ENCODE results near the gene DNAJC21.
A peak's percentile ranks its signal among the peaks of the same experiment; 100 is the strongest.
"Not testable (repeated sequence)": the region's sequence is repeated elsewhere in the genome, so short reads cannot be mapped to it uniquely, and the experiment has no call there.

DNAJC21 gene

DNA sequence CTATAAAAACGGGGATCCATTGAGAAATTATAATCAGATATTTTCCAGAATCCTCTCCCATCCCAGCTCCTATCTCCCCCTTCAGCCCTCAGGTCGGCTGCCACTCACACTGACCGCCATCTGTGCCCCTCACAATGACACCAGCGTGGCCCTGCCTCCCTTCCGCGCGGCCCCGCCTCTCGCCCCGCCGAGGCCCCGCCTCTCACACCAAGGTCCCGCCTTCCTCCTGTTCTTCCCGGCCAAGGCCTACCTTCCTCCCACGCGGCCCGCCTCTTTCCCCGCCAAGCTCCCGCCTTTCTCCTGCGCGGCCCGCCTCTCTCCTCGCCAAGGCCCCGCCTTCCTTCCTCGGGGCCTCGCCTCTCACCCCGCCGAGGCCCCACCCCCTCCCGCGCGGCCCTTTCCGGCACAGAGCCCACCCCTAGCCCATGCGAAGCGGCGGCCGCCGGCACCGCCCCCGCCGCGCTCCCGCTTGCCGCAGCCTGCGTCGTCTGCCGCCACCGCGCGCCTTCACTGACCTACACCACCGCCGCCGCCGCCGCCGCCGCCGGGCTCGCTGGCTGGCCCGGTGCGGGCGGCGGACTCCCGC, at the start of gene DNAJC21:
TSS of gene DNAJC21 (plus strand) at position 426 of the 586 bp plus-strand sequence. CDS start 261 bp downstream, outside the sequence.
- peak; percentile 99 for DNase-seq (ENCODE audit: low spot score)

- no peak for DNase-seq (ENCODE audit: low spot score)
Observed at GRCh38 chr5:34881246-34881645, 48.1 kb upstream of the DNAJC21 start.

DNA sequence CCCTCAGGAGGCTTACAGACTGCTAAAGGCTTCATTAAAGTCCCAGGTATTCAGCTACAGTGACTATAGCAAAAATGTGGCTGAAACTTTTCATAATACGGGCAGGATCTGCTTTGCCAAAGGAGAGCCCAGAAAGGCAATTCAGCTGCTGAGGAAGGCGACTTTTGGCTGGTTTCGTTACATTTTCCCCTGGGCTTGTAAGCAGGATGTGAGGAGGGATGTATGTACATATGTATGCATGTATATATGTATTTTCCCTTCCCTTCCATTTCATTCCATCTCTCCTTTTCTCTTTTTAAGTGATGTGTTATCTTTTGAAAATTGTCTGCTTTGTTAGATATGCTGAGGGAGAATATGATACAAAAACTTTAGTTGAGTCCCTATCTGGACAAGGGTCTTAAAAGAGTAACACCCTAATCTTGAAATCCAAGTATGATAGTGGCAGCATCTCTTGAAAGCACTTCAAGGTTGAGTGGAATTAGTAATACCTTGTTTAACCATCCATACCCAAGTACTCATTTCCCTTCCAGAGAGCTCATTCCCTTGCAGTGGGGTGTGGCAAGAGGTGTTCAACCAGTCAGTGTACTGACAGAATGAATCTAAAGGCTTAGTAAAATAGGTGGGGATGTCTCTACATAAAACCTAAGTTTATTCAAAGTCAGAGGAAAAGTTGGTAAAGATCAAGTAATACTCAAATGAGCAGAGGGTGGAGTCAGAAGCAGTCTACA, 42.8 kb upstream of the DNAJC21 start:
- no peak for DNase-seq (ENCODE audit: low spot score)

DNA sequence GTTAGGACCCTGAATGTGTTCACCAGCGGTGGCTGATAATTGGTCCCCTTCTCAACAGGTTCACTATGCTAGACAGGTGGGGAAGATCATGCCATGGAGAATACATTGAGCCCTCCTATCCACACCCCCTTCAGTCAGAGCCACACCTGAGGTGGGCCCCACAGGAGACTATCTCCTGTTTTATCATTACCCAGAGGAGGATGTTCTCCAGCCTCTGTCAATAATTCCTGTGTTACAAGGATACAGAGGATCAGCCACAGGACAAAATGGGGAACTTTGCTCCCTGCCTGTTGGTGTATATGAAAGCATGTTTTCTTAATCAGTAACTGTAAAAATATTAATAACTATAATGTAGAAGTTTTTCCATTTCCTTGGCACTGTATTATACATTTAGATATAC, 40.0 kb upstream of the DNAJC21 start:
- DNase-seq (ENCODE audit: low spot score) = no peak

- peak; percentile 81 for DNase-seq (ENCODE audit: low spot score)
Observed at GRCh38 chr5:34891981-34892380, 37.4 kb upstream of the DNAJC21 start.

DNA sequence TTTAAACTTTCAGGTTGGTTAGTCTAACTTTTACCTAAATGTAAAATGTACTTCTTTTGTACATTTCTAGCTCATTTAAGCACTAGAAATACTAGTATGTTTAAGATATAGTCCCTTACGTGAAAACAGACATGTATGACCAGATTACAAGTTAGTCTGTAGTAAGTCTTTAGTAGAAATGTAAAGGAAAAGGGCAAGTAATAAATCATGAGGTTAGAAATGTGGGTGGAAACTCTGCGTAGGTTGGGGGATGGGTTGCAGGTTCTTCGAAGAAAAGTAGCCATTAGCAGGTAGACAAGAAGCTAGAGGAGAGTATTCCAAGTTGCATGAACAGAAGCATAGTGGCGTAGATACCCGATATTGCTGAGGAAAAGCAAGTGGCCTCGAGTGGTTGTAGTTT, 36.9 kb upstream of the DNAJC21 start:
- no peak for DNase-seq (ENCODE audit: low spot score)

DNA sequence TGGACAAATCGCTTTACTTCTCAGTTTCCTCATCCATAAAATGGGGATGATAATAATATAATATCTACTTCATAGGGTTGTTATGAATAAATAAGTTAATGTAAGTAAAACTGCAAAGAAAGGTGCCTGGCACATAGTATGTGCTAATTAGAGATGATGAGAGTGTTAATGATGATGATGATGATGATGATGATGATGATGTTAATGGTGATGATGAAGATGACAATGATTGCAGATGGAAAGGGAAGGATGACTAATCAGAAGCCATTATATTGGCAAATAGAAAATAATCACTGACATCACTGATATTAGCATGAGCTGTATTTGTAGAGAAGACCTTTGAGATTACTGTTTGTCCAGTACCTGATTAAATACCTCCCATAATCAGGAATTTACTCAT, 34.6 kb upstream of the DNAJC21 start:
- DNase-seq (ENCODE audit: low spot score) = no peak

GRCh38 chr5:34895641-34896419, 33.5 kb upstream of the DNAJC21 start:
- DNase-seq (ENCODE audit: low spot score) = no peak

- no peak for DNase-seq (ENCODE audit: low spot score)
Observed at GRCh38 chr5:34897646-34898045, 31.7 kb upstream of the DNAJC21 start.

GRCh38 chr5:34898258-34898895, 31.0 kb upstream of the DNAJC21 start:
- peak; percentile 72 for DNase-seq (ENCODE audit: low spot score)

DNA sequence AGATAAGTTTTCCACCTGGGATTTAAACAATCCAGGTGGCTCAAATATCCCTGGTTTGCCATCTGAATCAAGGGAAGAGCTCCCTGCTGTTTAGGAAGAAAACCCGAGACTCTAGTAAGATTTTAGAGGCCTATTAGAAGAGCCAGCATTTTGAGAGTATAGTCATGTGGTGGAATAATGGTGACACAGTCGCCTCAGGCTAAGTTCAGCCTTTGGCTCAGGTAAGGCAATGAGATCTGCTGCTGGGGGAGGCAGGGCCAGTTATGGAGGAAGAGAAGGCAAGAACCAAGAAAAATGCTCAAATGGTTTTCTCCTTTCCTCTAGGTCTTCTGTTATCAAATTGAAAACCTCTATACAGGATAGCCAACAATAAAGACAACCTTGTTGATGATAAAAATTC, 30.3 kb upstream of the DNAJC21 start:
- no peak for DNase-seq (ENCODE audit: low spot score)

DNA sequence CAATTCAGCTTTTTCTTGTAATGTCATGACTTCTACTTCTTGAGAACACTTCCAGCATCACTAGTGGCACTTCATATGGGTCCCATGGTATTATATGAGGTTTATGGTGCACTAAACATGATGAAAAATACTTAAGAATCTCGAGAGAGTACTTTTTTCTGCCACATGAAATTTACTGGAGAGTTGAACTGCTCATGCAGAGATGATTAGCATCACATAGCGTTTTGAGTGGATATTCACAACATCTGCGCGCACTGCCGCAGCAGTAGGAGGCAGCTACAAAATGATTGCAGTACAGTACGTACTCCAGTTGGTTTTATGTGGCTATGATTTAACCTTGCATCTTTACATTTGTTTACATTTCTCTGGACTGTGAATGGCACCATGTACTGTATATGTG, 28.7 kb upstream of the DNAJC21 start:
- no peak for DNase-seq (ENCODE audit: low spot score)

DNA sequence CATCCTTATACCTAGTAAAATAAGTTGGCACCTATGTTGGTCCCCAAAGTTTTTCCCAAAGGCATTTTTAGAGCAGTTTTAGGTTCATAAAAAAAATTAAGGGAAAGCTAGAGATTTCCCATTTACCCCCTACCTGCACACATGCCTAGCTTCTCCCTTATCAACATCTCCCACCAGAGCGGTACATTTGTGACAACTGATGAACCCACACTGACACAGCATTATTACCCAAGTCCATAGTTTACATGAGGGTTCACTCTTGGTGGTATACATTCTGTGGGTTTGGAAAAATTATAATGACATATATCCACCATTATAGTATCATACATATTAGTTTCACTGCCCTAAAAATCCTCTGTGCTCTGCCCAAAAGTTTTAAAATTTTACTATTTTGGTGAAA, 26.1 kb upstream of the DNAJC21 start:
- no peak for DNase-seq (ENCODE audit: low spot score)

GRCh38 chr5:34905564-34905963, 23.8 kb upstream of the DNAJC21 start:
- peak; percentile 37 for DNase-seq (ENCODE audit: low spot score)

DNA sequence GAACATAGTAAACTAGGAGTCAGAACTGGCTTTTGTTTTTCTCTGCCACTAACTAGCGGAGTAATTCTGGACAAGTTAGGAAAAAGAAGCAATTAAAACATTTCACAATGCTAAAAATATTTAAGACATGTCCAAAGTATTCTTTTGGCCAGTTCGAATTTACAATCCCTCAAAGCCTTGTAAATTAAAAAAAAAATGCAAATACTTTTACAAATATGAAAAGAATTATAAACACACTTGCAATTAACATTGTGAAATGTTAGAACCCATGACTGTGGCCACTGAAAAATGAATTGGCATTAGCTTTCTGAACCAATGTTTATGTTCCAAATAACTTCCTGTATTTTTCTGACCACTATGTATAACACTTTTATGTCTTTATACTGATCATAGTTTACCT, 16.3 kb upstream of the DNAJC21 start:
- peak; percentile 55 for DNase-seq (ENCODE audit: low spot score)

- peak; percentile 18 for DNase-seq (ENCODE audit: low spot score)
Observed at GRCh38 chr5:34914671-34915138, 14.7 kb upstream of the DNAJC21 start.

DNA sequence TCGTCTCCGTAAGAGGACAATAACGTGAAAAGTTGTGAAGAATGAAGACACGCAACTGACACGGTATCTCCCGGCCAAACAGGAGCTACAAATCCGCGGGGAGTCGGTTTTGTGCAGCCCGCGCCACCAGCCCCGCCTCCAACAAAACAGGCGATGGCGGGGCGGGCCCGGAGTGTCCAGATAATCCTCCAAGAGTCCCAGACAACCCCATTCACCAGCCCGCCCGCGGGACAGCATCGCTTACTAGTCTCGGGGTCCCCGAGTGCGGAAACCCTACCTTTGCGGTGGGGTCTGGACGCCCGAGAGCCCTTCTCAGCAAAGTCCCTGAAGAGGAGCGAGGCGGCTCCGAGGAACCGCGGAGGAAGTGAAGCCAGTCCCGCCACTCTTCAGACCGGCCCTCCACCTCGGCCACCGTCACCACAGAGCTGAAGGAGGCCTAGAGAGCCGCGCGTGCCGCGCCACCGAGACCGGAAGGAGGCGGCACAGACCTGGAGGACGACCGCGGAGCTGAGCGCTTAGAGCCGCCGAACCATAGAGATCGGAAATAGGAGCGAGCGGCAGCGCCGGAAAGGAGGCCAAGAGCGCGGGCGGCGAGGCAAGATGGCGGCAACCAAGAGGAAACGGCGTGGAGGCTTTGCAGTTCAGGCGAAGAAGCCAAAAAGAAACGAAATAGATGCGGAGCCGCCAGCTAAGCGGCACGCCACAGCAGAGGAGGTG, 14.1 kb upstream of the DNAJC21 start, which contains the start of the genes BRIX1 and RAD1:
TSS of gene BRIX1 (plus strand) at position 573 of the 717 bp plus-strand sequence. CDS start at position 601, 28 bp downstream.
TSS of gene RAD1 (minus strand) at position 366 of the 717 bp plus-strand sequence. CDS start 612 bp downstream, outside the sequence.
- DNase-seq (ENCODE audit: low spot score) = peak; percentile 94

- no peak for DNase-seq (ENCODE audit: low spot score)
Observed at GRCh38 chr5:34915856-34916192, 13.5 kb upstream of the DNAJC21 start.

DNA sequence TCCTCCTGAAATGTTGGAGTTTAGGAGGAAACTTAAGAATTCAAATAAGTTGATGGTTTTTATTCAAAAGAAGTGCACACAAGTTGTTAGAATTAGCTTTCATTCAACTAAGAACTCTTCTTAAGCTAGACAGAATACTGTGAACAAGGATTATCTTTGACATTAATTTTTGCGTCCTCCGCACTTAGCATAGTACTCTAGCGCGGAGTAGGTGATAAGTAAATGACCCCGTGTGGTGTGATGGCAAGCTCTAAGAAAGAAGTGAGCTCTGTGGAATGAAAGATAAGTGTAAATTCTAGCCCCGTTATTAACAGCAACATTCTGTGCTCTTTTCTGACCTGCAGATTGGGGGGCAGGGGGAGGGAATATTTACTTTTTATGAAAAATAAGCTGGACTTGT, 12.8 kb upstream of the DNAJC21 start:
- DNase-seq (ENCODE audit: low spot score) = no peak

- no peak for DNase-seq (ENCODE audit: low spot score)
Observed at GRCh38 chr5:34918025-34918424, 11.3 kb upstream of the DNAJC21 start.

DNA sequence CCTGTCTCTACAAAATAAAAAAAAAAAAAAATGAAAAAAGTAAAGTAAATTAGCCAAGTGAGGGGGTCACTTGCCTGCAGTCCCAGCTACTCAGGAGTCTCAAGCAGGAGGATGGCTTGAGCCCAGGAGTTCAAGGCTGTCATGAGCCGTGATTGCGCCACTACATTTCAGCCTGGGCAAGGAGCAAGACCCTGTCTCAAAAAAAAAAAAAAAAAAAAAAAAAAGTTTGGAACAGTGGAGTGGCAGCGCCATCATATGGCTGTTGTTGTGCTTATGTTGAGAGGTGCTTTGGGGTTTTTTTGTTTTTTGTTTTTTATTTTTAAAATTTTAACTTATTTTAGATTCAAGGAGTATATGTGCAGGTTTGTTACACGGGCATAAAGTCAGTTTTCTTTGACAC, 10.3 kb upstream of the DNAJC21 start:
- no peak for DNase-seq (ENCODE audit: low spot score)

- DNase-seq (ENCODE audit: low spot score) = not testable (repeated sequence)
Observed at GRCh38 chr5:34923256-34923655, 6.1 kb upstream of the DNAJC21 start.
